ENCODE results near the gene ICAM4.
"Not testable (repeated sequence)": the region's sequence is repeated elsewhere in the genome, so short reads cannot be mapped to it uniquely, and the experiment has no call there.

Gene ICAM4

GRCh38 chr19:10274589-10274988 is 12.2 kb upstream of the ICAM4 start:
- Histone ChIP-seq H3K9ac (peak overlapping the region in 3 of 11 experiments; percentile 18 to 96 (median 65); a peak in 4 of 22 replicates), H3K27ac (no peak overlapping the region; a peak in 1 of 22 replicates), H3K36me3 (peaks cover 11 to 78% (median 25%) of the 10 kb centered on the region in 11 experiments; a peak in 20 of 22 replicates), H3K4me1 (peaks cover 31 to 90% (median 41%) of the 10 kb centered on the region in 10 experiments), H4K20me1 (peaks cover 0 to 84% (median 5%) of the 10 kb centered on the region in 11 experiments; a peak in 10 of 22 replicates), H3K27me3 (no peaks in the 10 kb centered on the region), H3K4me3 (peak overlapping the region in 3 of 10 experiments; percentile 69 to 81 (median 76); a peak in 2 of 20 replicates), H3K4me2 (peak overlapping the region in 3 of 11 experiments; percentile 93 to 98 (median 97); a peak in 6 of 22 replicates), H3K9me3 (replicated peaks in 1 of 11) (no peaks in the 10 kb centered on the region)
- TF ChIP-seq Cebpa-rat (IDR thresholded peaks at IDR 0.05), result no peak

- peak overlapping the region in 1 of 11 experiments; percentile 35; a peak in 1 of 22 replicates for H3K9ac ChIP-seq
- no peak for TF ChIP-seq Cebpa-rat (IDR thresholded peaks at IDR 0.05)
- peaks cover 11 to 97% (median 19%) of the 10 kb centered on the region in 10 experiments for H3K4me1 ChIP-seq
- peak overlapping the region in 3 of 11 experiments; percentile 28 to 70 (median 36); a peak in 5 of 22 replicates for H3K4me2 ChIP-seq
- no peaks in the 10 kb centered on the region for H3K9me3 ChIP-seq (replicated peaks in 1 of 11)
- H4K20me1 ChIP-seq, result peaks cover 0 to 100% (median 5%) of the 10 kb centered on the region in 11 experiments; a peak in 10 of 22 replicates
- H3K36me3 ChIP-seq, result peaks cover 11 to 99% (median 35%) of the 10 kb centered on the region in 11 experiments; a peak in 20 of 22 replicates
- H3K27me3 ChIP-seq, result no peaks in the 10 kb centered on the region
- H3K4me3 ChIP-seq, result no peak overlapping the region
- no peak overlapping the region for H3K27ac ChIP-seq
Measured at GRCh38 chr19:10277795-10278589, 8.8 kb upstream of the ICAM4 start.

GRCh38 chr19:10278935-10279334 is 7.8 kb upstream of the ICAM4 start:
- H3K36me3 ChIP-seq, result peaks cover 18 to 99% (median 43%) of the 10 kb centered on the region in 11 experiments
- H4K20me1 ChIP-seq, result peaks cover 0 to 100% (median 5%) of the 10 kb centered on the region in 11 experiments; a peak in 10 of 22 replicates
- H3K4me1 ChIP-seq, result peaks cover 11 to 97% (median 17%) of the 10 kb centered on the region in 10 experiments
- peak overlapping the region in 1 of 11 experiments; percentile 35; a peak in 2 of 22 replicates for H3K9ac ChIP-seq
- no peak overlapping the region for H3K27ac ChIP-seq
- no peak overlapping the region for H3K4me3 ChIP-seq
- H3K4me2 ChIP-seq, result peak overlapping the region in 4 of 11 experiments; percentile 28 to 70 (median 50); a peak in 8 of 22 replicates
- no peak for TF ChIP-seq Cebpa-rat (IDR thresholded peaks at IDR 0.05)
- no peaks in the 10 kb centered on the region for H3K27me3 ChIP-seq
- no peaks in the 10 kb centered on the region for H3K9me3 ChIP-seq (replicated peaks in 1 of 11)

- Histone ChIP-seq H3K36me3 (peaks cover 22 to 99% (median 45%) of the 10 kb centered on the region in 11 experiments), H3K9ac (peak overlapping the region in 4 of 11 experiments; percentile 19 to 33 (median 30); a peak in 4 of 22 replicates), H3K9me3 (replicated peaks in 1 of 11) (no peaks in the 10 kb centered on the region), H3K27ac (no peak overlapping the region), H3K4me3 (no peak overlapping the region), H3K4me2 (peak overlapping the region; percentile 28 to 78 (median 54)), H3K4me1 (peaks cover 12 to 97% (median 19%) of the 10 kb centered on the region in 10 experiments), H3K27me3 (no peaks in the 10 kb centered on the region), H4K20me1 (peaks cover 0 to 100% (median under 1%) of the 10 kb centered on the region in 11 experiments; a peak in 10 of 22 replicates)
- TF ChIP-seq Cebpa-rat (IDR thresholded peaks at IDR 0.05), result no peak
Measured at GRCh38 chr19:10279737-10280442, 6.9 kb upstream of the ICAM4 start.

GRCh38 chr19:10282043-10282442 is 4.7 kb upstream of the ICAM4 start:
- H3K4me3 ChIP-seq, result not testable (repeated sequence)

GRCh38 chr19:10283301-10284064 is 3.3 kb upstream of the ICAM4 start:
- H3K27me3 ChIP-seq, result peaks cover 11 to 23% (median 20%) of the 10 kb centered on the region in 11 experiments
- H3K4me2 ChIP-seq, result peak overlapping the region in 3 of 11 experiments; percentile 0 to 86 (median 84); a peak in 5 of 22 replicates
- H3K9me3 ChIP-seq (replicated peaks in 1 of 11), result peaks cover 0 to 4% (median 0%) of the 10 kb centered on the region in 11 experiments; a peak in 2 of 22 replicates
- H3K36me3 ChIP-seq, result peaks cover 24 to 78% (median 39%) of the 10 kb centered on the region in 11 experiments
- no peak overlapping the region for H3K4me3 ChIP-seq
- peak overlapping the region in 1 of 11 experiments; percentile 77; a peak in 2 of 22 replicates for H3K27ac ChIP-seq
- H4K20me1 ChIP-seq, result peaks cover 0 to 96% (median 11%) of the 10 kb centered on the region in 11 experiments; a peak in 12 of 22 replicates
- H3K4me1 ChIP-seq, result peaks cover 47 to 98% (median 53%) of the 10 kb centered on the region in 10 experiments
- no peak for TF ChIP-seq Cebpa-rat (IDR thresholded peaks at IDR 0.05)
- peak overlapping the region in 2 of 11 experiments; percentile 35 to 67; a peak in 3 of 22 replicates for H3K9ac ChIP-seq

More at GRCh38 chr19:10282043-10282442, 4.7 kb upstream of the ICAM4 start:
- not testable (repeated sequence) for H3K27ac ChIP-seq; H3K27me3 ChIP-seq; H3K9me3 ChIP-seq (replicated peaks in 1 of 11); H3K4me2 ChIP-seq
- peaks cover 0 to 100% (median 6%) of the 10 kb centered on the region in 11 experiments; a peak in 10 of 22 replicates for H4K20me1 ChIP-seq
- H3K4me1 ChIP-seq, result peaks cover 33 to 98% (median 40%) of the 10 kb centered on the region in 10 experiments
- peaks cover 28 to 92% (median 49%) of the 10 kb centered on the region in 11 experiments for H3K36me3 ChIP-seq
- peak overlapping the region in 1 of 11 experiments; percentile 35; a peak in 2 of 22 replicates for H3K9ac ChIP-seq

- peaks cover 55 to 98% (median 60%) of the 10 kb centered on the region in 10 experiments for H3K4me1 ChIP-seq
- no peak for TF ChIP-seq Cebpa-rat (IDR thresholded peaks at IDR 0.05)
- H3K9me3 ChIP-seq (replicated peaks in 1 of 11), result peaks cover 0 to 6% (median 0%) of the 10 kb centered on the region in 11 experiments; a peak in 3 of 22 replicates
Measured at GRCh38 chr19:10284065-10284959, 2.4 kb upstream of the ICAM4 start.

More at GRCh38 chr19:10284065-10284959, 2.4 kb upstream of the ICAM4 start:
- Histone ChIP-seq H3K4me3 (no peak overlapping the region), H3K36me3 (peaks cover 24 to 69% (median 39%) of the 10 kb centered on the region in 11 experiments), H3K27me3 (peaks cover 19 to 32% (median 28%) of the 10 kb centered on the region in 11 experiments), H3K27ac (peak overlapping the region in 1 of 11 experiments; percentile 77; a peak in 1 of 22 replicates), H3K9ac (peak overlapping the region in 1 of 11 experiments; percentile 35; a peak in 2 of 22 replicates), H4K20me1 (peaks cover 0 to 88% (median 12%) of the 10 kb centered on the region in 11 experiments; a peak in 12 of 22 replicates), H3K4me2 (peak overlapping the region in 5 of 11 experiments; percentile 84 to 96 (median 94); a peak in 8 of 22 replicates)
